OCI-LY7 (cell line): ENCODE measurements around the gene LRRC4C. TPM values are rescaled to one million over a fixed set of nuclear protein-coding genes. Genes with fewer than 3 reads are reported as not detected.

Experiments used
- BruUV-seq: library from RNA; stranded (reverse); fragments of 400-500 nt; replicated peaks from 2 replicates; lab custom pipeline; 2021; lab: Mats Ljungman, UMichigan
- CTCF ChIA-PET: fragments of 300-600 bp; sonication (Branson Sonifier 250); formaldehyde crosslinking; loops from one replicate; lab custom pipeline; 2022; ENCODE audit warnings: antibody characterized with exemption; ENCODE audit not compliant: unreplicated experiment; lab: Charles Lee
- POLR2A ChIA-PET: fragments of 300-600 bp; sonication (Branson Sonifier 250); formaldehyde crosslinking; loops from one replicate; lab custom pipeline; 2022; ENCODE audit warnings: antibody characterized with exemption; lab: Charles Lee
- DNase-seq: peaks from one replicate; pipeline ENCODE4 v3.0.0-alpha.2; 2015; ENCODE audit warnings: low spot score
- H2AFZ ChIP-seq: fragments of 200-600 bp; sonication (generic), shearing (Covaris generic); 2 replicates; pipeline ENCODE4 v1.6.1; 2014; ENCODE audit warnings: mild to moderate bottlenecking, antibody characterized with exemption, low read length, moderate library complexity
- H3K27ac ChIP-seq: fragments of 200-600 bp; sonication (generic); 2 replicates; pipeline ENCODE4 v1.5.1; 2014; ENCODE audit warnings: mixed run types, low read depth, mild to moderate bottlenecking, moderate library complexity, low read length, inconsistent platforms; ENCODE audit not compliant: poor library complexity, severe bottlenecking
- H3K36me3 ChIP-seq: fragments of 200-600 bp; sonication (generic); 2 replicates; pipeline ENCODE4 v1.6.1; 2014; ENCODE audit warnings: mild to moderate bottlenecking, antibody characterized with exemption, low read length, moderate library complexity, mixed read lengths; ENCODE audit not compliant: insufficient read depth
- H3K4me1 ChIP-seq: fragments of 200-600 bp; sonication (generic); 2 replicates; pipeline ENCODE4 v1.5.1; 2014; ENCODE audit warnings: mild to moderate bottlenecking, low read length; ENCODE audit not compliant: insufficient read depth, poor library complexity, severe bottlenecking
- H3K4me2 ChIP-seq: fragments of 200-600 bp; sonication (generic); 2 replicates; pipeline ENCODE4 v1.6.1; 2014; ENCODE audit warnings: mild to moderate bottlenecking, low read length
- H3K4me3 ChIP-seq: fragments of 200-600 bp; sonication (generic); 2 replicates; pipeline ENCODE4 v1.5.1; 2014; ENCODE audit warnings: mild to moderate bottlenecking, low read depth, low read length; ENCODE audit not compliant: poor library complexity, severe bottlenecking
- H3K79me2 ChIP-seq: fragments of 200-600 bp; sonication (generic); 2 replicates; pipeline ENCODE4 v1.6.1; 2016; ENCODE audit warnings: low read depth, mild to moderate bottlenecking, low read length, moderate library complexity, mixed read lengths; ENCODE audit not compliant: insufficient read depth
- H3K9me2 ChIP-seq: fragments of 200-600 bp; sonication (generic); 2 replicates; pipeline ENCODE4 v1.6.1; 2016; ENCODE audit warnings: mild to moderate bottlenecking, low read length, mixed read lengths; ENCODE audit not compliant: insufficient read depth
- H3K9me3 ChIP-seq: fragments of 200-600 bp; sonication (generic); 2 replicates; pipeline ENCODE4 v1.6.1; 2014; ENCODE audit warnings: mild to moderate bottlenecking, mixed run types, low read length, mixed read lengths
- H4K20me1 ChIP-seq: fragments of 200-600 bp; sonication (generic); 2 replicates; pipeline ENCODE4 v1.6.1; 2014; ENCODE audit warnings: mild to moderate bottlenecking, antibody characterized with exemption, low read length, moderate library complexity, mixed read lengths; ENCODE audit not compliant: insufficient read depth
- CTCF ChIP-seq: fragments of 200-600 bp; sonication (generic); conservative IDR thresholded peaks from 2 replicates; pipeline ENCODE4 v1.5.1; 2014; ENCODE audit warnings: mild to moderate bottlenecking, antibody characterized with exemption, low read length, moderate library complexity, mixed read lengths
- EZH2phosphoT487 ChIP-seq: fragments of 200-600 bp; sonication (generic); IDR thresholded peaks from 2 replicates; pipeline ENCODE4 v1.6.1; 2018; ENCODE audit warnings: low read depth, borderline replicate concordance, mild to moderate bottlenecking, mixed run types, antibody characterized with exemption, low read length, moderate library complexity, mixed read lengths
- intact Hi-C: fragments of 100-400 bp; cut with micrococcal nuclease; formaldehyde crosslinking; loops from one replicate; pipeline ENCODE4 v1.10.0; 2022; ENCODE audit not compliant: unreplicated experiment
- total RNA-seq, 2 experiments: library from RNA; depleted of rRNA in 1 of 2; stranded (reverse); fragments of >200 nt in 1 of 2; shearing (Covaris generic) in 1 of 2; gene quantifications; 2 replicates each; pipeline ENCODE4 v1.2.3, GENCODE V29; 2014 to 2022

The LRRC4C gene
- total RNA-seq, 2 experiments from 2014 or later, result not detected

- Histone ChIP-seq H3K4me2 (no peak overlapping the region), H3K4me3 (no peak overlapping the region), H4K20me1 (no peaks in the 10 kb centered on the region), H3K9me2 (no peaks in the 10 kb centered on the region), H3K27ac (no peak overlapping the region), H3K36me3 (no peaks in the 10 kb centered on the region), H3K4me1 (no peaks in the 10 kb centered on the region), H3K79me2 (no peaks in the 10 kb centered on the region), H2AFZ (no peak overlapping the region), H3K9me3 (no peaks in the 10 kb centered on the region)
- no peak for TF ChIP-seq CTCF
- no peak for TF ChIP-seq EZH2phosphoT487
- intact Hi-C loops, result no loop called here
- no peak for DNase-seq
- ChIA-PET CTCF (no interaction called here), POLR2A (no interaction called here)
- no TSS peak for BruUV-seq
These were observed 184.6 kb downstream of the LRRC4C start for GRCh38 chr11:41274831-41275230.

DNA sequence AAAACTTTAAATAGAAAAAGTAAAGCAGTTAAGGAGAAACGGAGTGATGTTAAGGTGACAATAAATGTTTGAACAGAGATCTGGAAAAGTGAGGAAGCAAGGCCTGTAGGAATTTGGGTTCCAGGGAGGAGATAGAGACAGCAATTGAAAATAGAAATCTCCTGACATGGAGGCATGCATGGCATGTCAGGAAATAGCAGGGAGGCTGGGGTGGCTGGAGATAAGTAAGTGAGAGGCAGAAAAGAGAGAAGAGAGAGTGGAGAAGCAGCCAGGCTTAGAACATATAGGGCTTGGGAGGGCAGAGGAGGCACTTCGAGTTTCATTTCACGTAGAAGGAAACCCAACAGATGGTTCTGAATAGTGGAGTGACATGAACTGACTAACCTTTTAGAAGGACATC is 185.5 kb downstream of the LRRC4C start:
- H3K9me3 ChIP-seq, result no peaks in the 10 kb centered on the region
- no peak overlapping the region for H3K4me2 ChIP-seq
- no peak overlapping the region for H2AFZ ChIP-seq
- ChIA-PET POLR2A (no interaction called here), CTCF (no interaction called here)
- H3K79me2 ChIP-seq, result no peaks in the 10 kb centered on the region
- H3K9me2 ChIP-seq, result no peaks in the 10 kb centered on the region
- TF ChIP-seq CTCF (no peak), EZH2phosphoT487 (no peak)
- BruUV-seq, result no TSS peak
- H4K20me1 ChIP-seq, result no peaks in the 10 kb centered on the region
- no peak for DNase-seq
- H3K4me1 ChIP-seq, result no peaks in the 10 kb centered on the region
- no peak overlapping the region for H3K4me3 ChIP-seq
- H3K27ac ChIP-seq, result no peak overlapping the region
- intact Hi-C loops, result no loop called here
- no peaks in the 10 kb centered on the region for H3K36me3 ChIP-seq

- H3K27ac ChIP-seq, result no peak overlapping the region
- H2AFZ ChIP-seq, result no peak overlapping the region
- H4K20me1 ChIP-seq, result no peaks in the 10 kb centered on the region
- H3K9me3 ChIP-seq, result no peaks in the 10 kb centered on the region
- intact Hi-C loops, result no loop called here
- H3K9me2 ChIP-seq, result no peaks in the 10 kb centered on the region
- no peaks in the 10 kb centered on the region for H3K4me1 ChIP-seq
- ChIA-PET POLR2A (no interaction called here), CTCF (no interaction called here)
- no peak overlapping the region for H3K4me2 ChIP-seq
- no TSS peak for BruUV-seq
- no peaks in the 10 kb centered on the region for H3K79me2 ChIP-seq
- H3K4me3 ChIP-seq, result no peak overlapping the region
- TF ChIP-seq CTCF, result no peak
- TF ChIP-seq EZH2phosphoT487, result no peak
- H3K36me3 ChIP-seq, result no peaks in the 10 kb centered on the region
- no peak for DNase-seq
These were observed 192.0 kb downstream of the LRRC4C start for GRCh38 chr11:41267451-41267850.
